ENCODE data around the gene NT5DC1. TPM values are rescaled to one million over a fixed set of nuclear protein-coding genes. Genes with fewer than 3 reads are reported as not detected.

NT5DC1 gene
- total and polyA plus RNA-seq, 10 donors: 7.4 to 47.5 (median 13.6) TPM

DNA sequence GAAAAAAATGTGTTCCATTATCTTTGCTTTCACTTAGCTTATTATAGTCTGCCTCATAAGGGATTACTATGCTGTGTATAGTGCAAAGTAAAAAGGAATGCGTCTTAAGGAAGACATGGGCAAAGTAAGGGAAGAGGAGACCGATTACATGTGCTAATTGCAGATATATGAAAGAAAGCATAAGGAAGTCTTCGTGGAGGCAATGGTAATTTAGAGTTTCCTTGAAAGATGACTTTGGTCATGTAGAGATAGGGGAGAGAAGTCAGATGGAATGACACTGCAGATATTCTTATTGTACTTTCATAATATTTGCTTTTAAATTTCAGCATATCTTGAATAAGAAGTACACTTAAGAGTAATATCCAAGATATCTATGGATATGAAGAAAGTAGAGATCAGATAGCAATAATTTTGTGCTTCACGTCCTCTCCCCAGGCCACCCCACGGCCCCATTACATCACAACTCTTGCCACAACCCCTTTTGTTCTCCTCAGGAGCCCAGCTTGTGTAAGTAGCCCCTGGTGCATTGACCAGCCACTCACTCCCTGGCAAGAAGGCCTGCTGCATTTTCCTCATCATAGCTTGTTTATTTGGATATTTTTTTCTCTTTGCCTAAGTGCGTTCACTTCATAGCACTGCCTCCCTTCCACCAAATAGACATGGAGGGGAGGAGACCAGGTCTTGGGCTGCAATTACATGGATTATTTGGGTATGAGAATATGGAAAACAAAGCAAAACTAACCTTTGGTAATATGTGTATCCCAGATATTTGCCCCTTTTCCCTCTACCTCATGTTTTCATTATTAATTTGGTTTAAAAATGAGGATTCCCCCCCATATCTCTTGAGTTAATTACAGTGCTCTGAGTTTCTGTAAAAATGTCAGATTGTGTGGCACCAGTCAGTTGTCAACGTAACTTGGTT, 56.0 kb downstream of the NT5DC1 start:
- DNase-seq: no peak
- TF ChIP-seq POLR2A (IDR thresholded peaks at IDR 0.05) (no peak), CTCF (IDR thresholded peaks at IDR 0.05 in 8 of 11, conservative IDR thresholded peaks at IDR 0.05 in 3 of 11) (no peak), POLR2AphosphoS5 (IDR thresholded peaks at IDR 0.05) (no peak)
- Histone ChIP-seq H3K36me3 (peaks cover 0 to 5% (median 0%) of the 10 kb centered on the region in 6 donors), H3K4me1 (no peaks in the 10 kb centered on the region), H3K27me3 (replicated peaks in 1 of 7) (no peaks in the 10 kb centered on the region), H3K27ac (no peak overlapping the region), H3K9me3 (no peaks in the 10 kb centered on the region), H3K4me3 (no peak overlapping the region)
- 63 to 75% (median 73%) methylated on average over 7 of the region's 7 CpGs for WGBS, 5 donors
- intact Hi-C loops (cut with DNase I; ENCODE audit: low total_unique reads): no loop called here

DNA sequence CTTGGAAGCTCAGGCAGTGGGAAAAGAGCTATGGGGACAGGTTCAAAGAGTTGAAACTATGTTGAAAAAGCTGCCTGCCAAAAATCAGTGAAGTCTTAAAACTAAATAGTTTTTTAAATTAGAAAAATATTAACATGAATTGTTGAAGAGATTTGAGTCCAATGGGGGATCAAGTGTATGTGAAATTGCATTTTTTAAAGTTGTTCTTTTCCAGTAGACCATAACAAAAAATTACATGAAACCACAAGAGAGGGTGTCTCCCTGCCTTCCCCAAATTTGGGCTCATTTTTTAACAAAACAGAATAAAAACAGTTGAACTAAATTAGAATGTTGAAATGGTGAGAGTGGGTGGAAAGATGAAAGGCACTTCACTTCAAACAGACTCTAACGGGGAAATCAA, 56.7 kb downstream of the NT5DC1 start:
- H3K4me3 ChIP-seq: no peak overlapping the region
- no peak for TF ChIP-seq CTCF (IDR thresholded peaks at IDR 0.05 in 8 of 11, conservative IDR thresholded peaks at IDR 0.05 in 3 of 11)
- TF ChIP-seq POLR2AphosphoS5 (IDR thresholded peaks at IDR 0.05): no peak
- TF ChIP-seq POLR2A (IDR thresholded peaks at IDR 0.05): no peak
- no peaks in the 10 kb centered on the region for H3K4me1 ChIP-seq
- peaks cover 0 to 5% (median 0%) of the 10 kb centered on the region in 6 donors for H3K36me3 ChIP-seq
- 56 to 88% (median 76%) methylated on average over 1 of the region's 1 CpG for WGBS, 5 donors
- H3K27ac ChIP-seq: no peak overlapping the region
- H3K27me3 ChIP-seq (replicated peaks in 1 of 7): no peaks in the 10 kb centered on the region
- intact Hi-C loops (cut with DNase I; ENCODE audit: low total_unique reads): no loop called here
- no peaks in the 10 kb centered on the region for H3K9me3 ChIP-seq
- DNase-seq: no peak

GRCh38 chr6:116158641-116159040, 58.0 kb downstream of the NT5DC1 start:
- no peak for DNase-seq
- Histone ChIP-seq H3K4me1 (no peaks in the 10 kb centered on the region), H3K4me3 (no peak overlapping the region), H3K9me3 (peaks cover 0 to 11% (median 1%) of the 10 kb centered on the region in 8 donors), H3K27ac (no peak overlapping the region), H3K36me3 (peaks cover 0 to 5% (median 0%) of the 10 kb centered on the region in 6 donors), H3K27me3 (replicated peaks in 1 of 7) (no peaks in the 10 kb centered on the region)
- 72 to 86% (median 83%) methylated on average over 3 of the region's 3 CpGs for WGBS, 5 donors
- TF ChIP-seq POLR2AphosphoS5 (IDR thresholded peaks at IDR 0.05): no peak
- TF ChIP-seq POLR2A (IDR thresholded peaks at IDR 0.05): no peak
- TF ChIP-seq CTCF (IDR thresholded peaks at IDR 0.05 in 8 of 11, conservative IDR thresholded peaks at IDR 0.05 in 3 of 11): no peak
- intact Hi-C loops (cut with DNase I; ENCODE audit: low total_unique reads): no loop called here

DNA sequence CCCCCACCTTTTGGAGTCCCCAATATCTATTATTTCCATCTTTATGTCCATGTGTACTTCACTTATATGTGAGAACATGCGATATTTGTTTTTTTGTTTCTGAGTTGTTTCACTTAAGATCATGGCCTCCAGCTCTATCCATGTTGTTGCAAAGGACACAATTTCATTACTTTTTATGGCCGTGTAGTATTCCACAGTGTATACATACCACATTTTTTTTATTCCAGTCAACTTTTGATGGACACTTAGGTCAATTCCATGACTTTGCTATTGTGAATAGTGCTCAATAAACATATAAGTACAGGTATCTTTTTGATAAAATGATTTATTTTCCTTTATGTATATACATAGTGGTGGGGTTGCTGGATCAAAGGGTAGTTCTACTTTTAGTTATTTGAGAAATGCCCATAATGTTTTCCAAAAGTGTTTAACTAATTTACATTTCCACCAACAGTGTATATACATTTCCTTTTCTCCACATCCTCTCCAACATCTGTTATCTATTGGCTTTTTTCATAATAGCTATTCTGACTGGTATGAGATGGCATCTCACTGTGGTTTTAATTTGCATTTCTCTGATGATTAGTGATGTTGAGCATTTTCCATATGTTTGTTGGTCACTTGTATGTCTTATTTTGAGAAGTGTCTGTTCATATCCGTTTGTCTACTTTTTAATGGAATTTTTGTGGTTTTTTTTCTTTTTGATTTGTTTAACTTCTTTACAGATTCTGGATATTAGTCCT, 59.3 kb downstream of the NT5DC1 start:
- Histone ChIP-seq H3K36me3 (peaks cover 0 to 5% (median 0%) of the 10 kb centered on the region in 6 donors), H3K9me3 (peaks cover 0 to 24% (median 6%) of the 10 kb centered on the region in 8 donors), H3K4me3 (no peak overlapping the region), H3K27me3 (replicated peaks in 1 of 7) (no peaks in the 10 kb centered on the region), H3K27ac (no peak overlapping the region), H3K4me1 (no peaks in the 10 kb centered on the region)
- no peak for DNase-seq
- WGBS, 5 donors: 87 to 95% (median 92%) methylated on average over 3 of the region's 3 CpGs
- intact Hi-C loops (cut with DNase I; ENCODE audit: low total_unique reads): no loop called here
- TF ChIP-seq POLR2A (IDR thresholded peaks at IDR 0.05): no peak
- TF ChIP-seq POLR2AphosphoS5 (IDR thresholded peaks at IDR 0.05): no peak
- TF ChIP-seq CTCF (IDR thresholded peaks at IDR 0.05 in 8 of 11, conservative IDR thresholded peaks at IDR 0.05 in 3 of 11): no peak

All from spleen (tissue), 11 donors.